ENCODE results near the gene ADAMTS14.

DNA sequence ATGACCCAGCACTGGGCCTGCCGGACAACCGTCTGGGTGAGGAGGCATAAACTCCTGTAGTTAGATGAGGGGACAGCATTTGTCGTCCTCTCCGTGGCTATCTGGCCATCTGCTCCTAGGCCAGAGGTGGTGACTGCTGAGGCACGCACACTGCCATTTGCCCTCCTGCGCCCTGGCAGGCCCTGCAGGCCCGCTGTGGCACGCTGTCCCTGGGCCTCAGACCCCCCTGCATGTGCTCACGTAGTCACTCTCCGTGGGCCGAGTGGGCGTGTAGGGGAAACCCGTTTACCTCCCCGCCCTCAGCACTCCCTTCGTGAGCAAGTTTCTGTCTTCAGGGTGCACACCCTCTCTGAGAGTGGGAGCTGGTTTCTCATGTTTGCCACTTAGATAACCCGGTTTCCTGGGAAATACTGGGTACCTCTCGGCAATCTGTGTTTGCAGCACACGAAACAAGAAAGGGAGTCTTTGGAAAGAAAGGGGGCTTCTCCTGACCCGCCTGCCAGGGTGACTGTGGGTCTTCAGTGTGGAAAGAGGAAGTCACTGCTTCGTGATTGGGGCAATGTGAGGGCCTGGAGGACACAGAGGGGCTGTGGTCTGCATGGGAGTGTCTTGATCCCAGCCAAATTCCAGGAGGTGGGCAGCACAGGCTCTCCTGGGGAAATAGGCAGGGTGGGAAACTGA, 10.8 kb downstream of the ADAMTS14 start:
- TF ChIP-seq, protein P1, sequence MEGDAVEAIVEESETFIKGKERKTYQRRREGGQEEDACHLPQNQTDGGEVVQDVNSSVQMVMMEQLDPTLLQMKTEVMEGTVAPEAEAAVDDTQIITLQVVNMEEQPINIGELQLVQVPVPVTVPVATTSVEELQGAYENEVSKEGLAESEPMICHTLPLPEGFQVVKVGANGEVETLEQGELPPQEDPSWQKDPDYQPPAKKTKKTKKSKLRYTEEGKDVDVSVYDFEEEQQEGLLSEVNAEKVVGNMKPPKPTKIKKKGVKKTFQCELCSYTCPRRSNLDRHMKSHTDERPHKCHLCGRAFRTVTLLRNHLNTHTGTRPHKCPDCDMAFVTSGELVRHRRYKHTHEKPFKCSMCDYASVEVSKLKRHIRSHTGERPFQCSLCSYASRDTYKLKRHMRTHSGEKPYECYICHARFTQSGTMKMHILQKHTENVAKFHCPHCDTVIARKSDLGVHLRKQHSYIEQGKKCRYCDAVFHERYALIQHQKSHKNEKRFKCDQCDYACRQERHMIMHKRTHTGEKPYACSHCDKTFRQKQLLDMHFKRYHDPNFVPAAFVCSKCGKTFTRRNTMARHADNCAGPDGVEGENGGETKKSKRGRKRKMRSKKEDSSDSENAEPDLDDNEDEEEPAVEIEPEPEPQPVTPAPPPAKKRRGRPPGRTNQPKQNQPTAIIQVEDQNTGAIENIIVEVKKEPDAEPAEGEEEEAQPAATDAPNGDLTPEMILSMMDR (IDR thresholded peaks at IDR 0.05; ENCODE audit: borderline replicate concordance, extremely low read depth, low read length, poor library complexity, severe bottlenecking), result no peak
- no peak for TF ChIP-seq EZH2 (IDR thresholded peaks at IDR 0.05; ENCODE audit: borderline replicate concordance, low read depth, low read length, severe bottlenecking)
